GM12865 (cell line): ENCODE measurements around the gene GRK5.

Experiments
- DNase-seq: peaks from one replicate; pipeline ENCODE4 v3.0.0; 2010; ENCODE audit warnings: low read depth
- H3K4me3 ChIP-seq: 2 replicates; pipeline ENCODE4 v1.5.1; 2011; ENCODE audit warnings: mild to moderate bottlenecking, low read depth, low read length, control low read depth
- CTCF ChIP-seq: IDR thresholded peaks from 2 replicates; pipeline ENCODE4 v1.5.1; 2011; ENCODE audit warnings: low read length, control low read depth, low read depth, inconsistent platforms; ENCODE audit not compliant: insufficient read depth; ENCODE audit errors: missing control alignments

Gene GRK5

DNA sequence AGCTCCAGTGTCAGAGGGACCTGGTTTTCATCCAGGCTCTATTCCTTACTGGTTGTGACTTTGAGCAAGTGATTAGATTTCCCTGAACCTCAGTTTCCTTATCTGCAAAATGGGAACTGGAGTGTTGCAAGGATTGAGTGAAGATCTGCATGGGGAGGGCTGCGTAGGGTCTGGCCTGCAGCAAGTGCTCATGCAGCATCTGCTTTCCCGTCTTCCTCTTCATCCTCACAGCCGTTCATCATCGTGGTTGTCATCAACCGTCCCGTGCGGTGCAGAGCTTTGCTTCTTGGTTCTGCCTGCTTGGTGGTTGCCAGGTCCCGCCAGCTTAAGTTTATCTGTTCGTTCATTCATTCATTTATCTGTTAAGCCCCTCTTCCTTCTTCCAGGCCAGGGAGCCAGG, 135.0 kb downstream of the GRK5 start:
- no peak for TF ChIP-seq CTCF

DNA sequence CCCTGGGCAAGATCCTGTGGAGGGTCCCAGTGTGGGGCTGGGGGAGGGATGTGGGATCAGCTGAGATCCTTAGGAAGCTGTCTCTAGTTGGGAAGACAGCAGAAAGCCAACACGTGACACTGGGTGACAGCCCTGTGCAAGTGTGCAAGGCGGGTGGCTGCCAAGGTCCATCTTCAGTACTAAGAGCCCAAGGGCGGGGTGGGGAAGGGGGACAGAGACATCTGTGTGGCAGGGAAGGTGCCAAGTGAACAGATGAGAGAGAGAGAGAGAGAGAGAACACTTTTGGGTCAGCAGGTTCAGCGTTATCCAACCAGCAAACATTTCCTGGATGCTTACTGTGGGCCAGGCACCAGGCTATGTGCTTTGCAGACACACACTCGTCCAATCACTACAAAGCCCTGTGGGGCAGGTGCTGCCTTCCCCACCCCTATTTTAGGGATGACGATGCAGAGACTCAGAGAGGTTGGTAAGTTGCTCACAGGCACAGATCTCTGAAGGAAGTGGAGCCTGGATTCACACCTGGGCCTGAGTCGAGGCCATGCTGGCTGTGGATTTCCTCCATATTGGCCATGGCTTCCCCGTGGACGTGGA, 135.7 kb downstream of the GRK5 start:
- no peak for DNase-seq
- TF ChIP-seq CTCF, result no peak
- H3K4me3 ChIP-seq, result no peak overlapping the region

More for the DNA sequence above, 135.0 kb downstream of the GRK5 start:
- no peak overlapping the region for H3K4me3 ChIP-seq
- DNase-seq, result no peak

DNA sequence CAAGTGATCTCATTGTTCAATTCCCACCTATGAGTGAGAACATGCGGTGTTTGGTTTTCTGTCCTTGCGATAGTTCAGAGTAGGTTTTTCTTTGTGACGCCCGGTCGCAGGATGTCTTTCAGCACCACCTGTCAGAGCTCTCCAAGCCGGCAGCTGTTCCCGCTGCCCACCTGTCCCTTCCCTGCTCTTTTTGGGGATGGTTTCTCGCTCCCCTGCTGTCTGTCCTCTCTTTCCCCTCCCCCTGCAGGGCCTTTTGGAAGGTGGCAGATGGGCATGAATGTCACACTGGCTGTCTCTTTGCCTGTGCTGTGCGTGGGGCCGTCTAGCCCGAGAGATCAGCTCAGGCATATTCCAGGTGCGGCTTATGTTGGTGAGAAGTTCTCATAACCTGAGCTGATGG, 137.0 kb downstream of the GRK5 start:
- no peak for DNase-seq
- no peak overlapping the region for H3K4me3 ChIP-seq

DNA sequence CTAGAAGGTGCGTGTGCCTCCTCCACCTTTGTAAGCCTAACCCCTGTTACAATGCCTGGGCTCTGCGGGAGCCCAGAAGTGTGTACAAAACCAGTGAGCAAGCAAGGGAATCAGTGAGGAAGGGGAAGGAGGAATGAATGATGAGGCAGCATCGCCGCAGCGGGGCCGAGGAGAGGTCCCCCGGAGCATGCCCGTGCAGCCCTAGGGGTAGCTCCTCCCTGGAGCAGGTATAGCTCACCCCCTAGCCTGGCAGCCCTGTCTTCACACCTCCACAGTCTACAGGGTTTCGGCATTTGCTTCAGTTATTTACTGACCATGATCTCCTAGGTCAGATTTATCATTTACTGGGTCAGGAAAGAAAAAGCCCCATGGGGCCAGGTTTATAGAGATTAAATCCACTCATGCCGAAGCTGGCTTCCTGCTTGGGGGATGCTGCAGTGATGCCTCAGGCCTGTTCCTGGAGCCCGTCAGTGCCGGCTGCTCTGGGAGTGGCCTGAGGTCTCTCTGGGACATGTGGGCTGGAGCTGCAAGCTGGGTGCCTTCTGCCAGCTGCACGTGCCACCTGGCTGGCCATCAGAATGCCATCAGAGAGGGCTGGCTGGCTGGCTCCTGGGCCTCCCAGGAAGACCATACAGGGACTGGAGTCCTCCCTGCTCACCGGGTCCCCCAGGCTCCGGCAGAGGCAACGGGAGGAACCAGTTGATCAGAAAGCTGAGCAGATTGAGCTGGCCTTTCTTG, 138.9 kb downstream of the GRK5 start:
- no peak for DNase-seq
- H3K4me3 ChIP-seq, result no peak overlapping the region
- TF ChIP-seq CTCF, result no peak

More for the DNA sequence above, 137.0 kb downstream of the GRK5 start:
- TF ChIP-seq CTCF, result no peak

GRCh38 chr10:119347181-119347974, 140.0 kb downstream of the GRK5 start:
- no peak for DNase-seq
- TF ChIP-seq CTCF, result no peak
- H3K4me3 ChIP-seq, result no peak overlapping the region

- no peak for TF ChIP-seq CTCF
- DNase-seq, result no peak
- no peak overlapping the region for H3K4me3 ChIP-seq
These were observed 140.7 kb downstream of the GRK5 start for GRCh38 chr10:119348106-119348505.
